Measurements from ENCODE around the gene TRAF3IP1. TPM values are rescaled to one million over a fixed set of nuclear protein-coding genes. Genes with fewer than 3 reads are reported as not detected.

Gene TRAF3IP1
- total and polyA plus RNA-seq, 2 donors (not counting 1 experiment from before 2014, with no cell fraction given), result 1.4 to 15.5 TPM

DNA sequence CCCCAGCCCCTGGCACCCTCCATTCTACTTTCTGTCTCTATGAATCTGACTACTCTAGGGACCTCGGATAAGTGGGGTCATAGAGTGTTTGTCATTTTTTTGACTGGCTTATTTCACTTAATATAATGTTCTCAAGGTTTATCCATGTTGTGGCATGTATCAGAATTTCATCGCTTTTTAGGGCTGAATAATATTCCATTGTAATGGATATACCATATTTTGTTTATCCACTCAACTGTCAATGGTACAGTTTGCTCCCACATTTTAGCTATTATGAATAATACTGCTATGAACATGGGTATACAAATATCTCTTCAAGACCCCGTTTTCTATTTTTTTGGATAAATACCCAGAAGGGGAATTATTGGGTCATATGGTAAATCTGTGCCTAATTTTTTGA is 7.4 kb downstream of the TRAF3IP1 start:
- no CpG with 5 or more reads among the region's 3 CpGs for WGBS (ENCODE audit: insufficient coverage)
- Histone ChIP-seq H3K4me2 (replicated peaks; ENCODE audit: low read depth, low read length, poor library complexity, severe bottlenecking) (no peak overlapping the region), H3K9me3 (ENCODE audit: control extremely low read depth in 1 of 3, control insufficient read depth in 2 of 3, insufficient read depth in 1 of 3, low read length in 2 of 3) (no peaks in the 10 kb centered on the region), H3K9ac (ENCODE audit: low read length) (no peak overlapping the region), H3K4me3 (ENCODE audit: control extremely low read depth in 1 of 5, extremely low read depth in 1 of 5, insufficient read depth in 1 of 5, low read depth in 2 of 5, low read length in 4 of 5) (no peak overlapping the region), H3K27me3 (replicated peaks in 1 of 4; ENCODE audit: control extremely low read depth in 1 of 4, control insufficient read depth in 3 of 4, insufficient read depth in 4 of 4, low read length in 3 of 4) (no peaks in the 10 kb centered on the region), H3K27ac (ENCODE audit: low read length in 2 of 2) (no peak overlapping the region), H3K4me1 (ENCODE audit: control insufficient read depth in 2 of 2, insufficient read depth in 2 of 2, low read length in 2 of 2) (no peaks in the 10 kb centered on the region), H4K20me1 (ENCODE audit: control insufficient read depth, insufficient read depth, low read length, poor library complexity, severe bottlenecking) (no peaks in the 10 kb centered on the region), H3K79me2 (ENCODE audit: control insufficient read depth, insufficient read depth, low read length) (no peaks in the 10 kb centered on the region), H2AFZ (ENCODE audit: insufficient read depth, low read depth, low read length, poor library complexity, severe bottlenecking) (no peak overlapping the region), H3K36me3 (replicated peaks in 1 of 2; ENCODE audit: control extremely low read depth in 1 of 2, control insufficient read depth in 1 of 2, extremely low read depth in 1 of 2, insufficient read depth in 2 of 2, low read length in 1 of 2) (peaks cover 0 to 10% of the 10 kb centered on the region in 2 experiments)
- TF ChIP-seq, protein P1, sequence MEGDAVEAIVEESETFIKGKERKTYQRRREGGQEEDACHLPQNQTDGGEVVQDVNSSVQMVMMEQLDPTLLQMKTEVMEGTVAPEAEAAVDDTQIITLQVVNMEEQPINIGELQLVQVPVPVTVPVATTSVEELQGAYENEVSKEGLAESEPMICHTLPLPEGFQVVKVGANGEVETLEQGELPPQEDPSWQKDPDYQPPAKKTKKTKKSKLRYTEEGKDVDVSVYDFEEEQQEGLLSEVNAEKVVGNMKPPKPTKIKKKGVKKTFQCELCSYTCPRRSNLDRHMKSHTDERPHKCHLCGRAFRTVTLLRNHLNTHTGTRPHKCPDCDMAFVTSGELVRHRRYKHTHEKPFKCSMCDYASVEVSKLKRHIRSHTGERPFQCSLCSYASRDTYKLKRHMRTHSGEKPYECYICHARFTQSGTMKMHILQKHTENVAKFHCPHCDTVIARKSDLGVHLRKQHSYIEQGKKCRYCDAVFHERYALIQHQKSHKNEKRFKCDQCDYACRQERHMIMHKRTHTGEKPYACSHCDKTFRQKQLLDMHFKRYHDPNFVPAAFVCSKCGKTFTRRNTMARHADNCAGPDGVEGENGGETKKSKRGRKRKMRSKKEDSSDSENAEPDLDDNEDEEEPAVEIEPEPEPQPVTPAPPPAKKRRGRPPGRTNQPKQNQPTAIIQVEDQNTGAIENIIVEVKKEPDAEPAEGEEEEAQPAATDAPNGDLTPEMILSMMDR (IDR thresholded peaks at IDR 0.05), result no peak
- TF ChIP-seq EZH2 (IDR thresholded peaks at IDR 0.05; ENCODE audit: borderline replicate concordance, insufficient read depth, low read depth, low read length, poor library complexity, severe bottlenecking), result no peak
- no peak for ATAC-seq (ENCODE audit: low read depth)
- no peak for DNase-seq
- Mint-ChIP-seq H3K4me3 (no peak overlapping the region), H3K4me1 (no peaks in the 10 kb centered on the region), H3K9me3 (ENCODE audit: insufficient read depth) (no peaks in the 10 kb centered on the region), H3K27ac (no peak overlapping the region), H3K27me3 (no peaks in the 10 kb centered on the region)
- POLR2A ChIA-PET, result no interaction called here
- CTCF ChIA-PET, result no interaction called here
- intact Hi-C loops (cut with micrococcal nuclease), result no loop called here

DNA sequence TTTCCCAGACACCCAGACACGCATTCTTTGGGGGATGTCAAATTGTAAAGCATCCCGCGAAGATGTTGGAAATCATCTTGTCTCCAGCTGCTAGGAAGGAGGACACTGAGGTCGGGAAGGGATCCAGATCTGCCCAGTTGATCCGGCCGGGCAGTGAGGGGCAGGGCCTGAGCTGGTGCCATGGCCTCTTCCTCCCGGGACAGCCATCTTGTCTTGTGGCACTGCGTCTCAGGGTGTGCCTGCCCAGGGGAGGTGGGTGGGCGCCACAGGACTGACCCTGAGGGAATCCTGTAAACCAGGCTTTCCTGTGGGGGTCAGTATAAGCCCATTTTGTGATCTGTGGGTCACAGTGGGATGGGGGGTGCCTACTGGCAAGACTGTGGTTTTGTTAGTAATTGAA is 10.1 kb downstream of the TRAF3IP1 start:
- Histone ChIP-seq H3K4me2 (replicated peaks; ENCODE audit: low read depth, low read length, poor library complexity, severe bottlenecking) (no peak overlapping the region), H3K4me1 (ENCODE audit: control insufficient read depth in 2 of 2, insufficient read depth in 2 of 2, low read length in 2 of 2) (no peaks in the 10 kb centered on the region), H3K4me3 (ENCODE audit: control extremely low read depth in 1 of 5, extremely low read depth in 1 of 5, insufficient read depth in 1 of 5, low read depth in 2 of 5, low read length in 4 of 5) (no peak overlapping the region), H3K27ac (ENCODE audit: low read length in 2 of 2) (no peak overlapping the region), H3K9ac (ENCODE audit: low read length) (no peak overlapping the region), H3K27me3 (replicated peaks in 1 of 4; ENCODE audit: control extremely low read depth in 1 of 4, control insufficient read depth in 3 of 4, insufficient read depth in 4 of 4, low read length in 3 of 4) (no peaks in the 10 kb centered on the region), H2AFZ (ENCODE audit: insufficient read depth, low read depth, low read length, poor library complexity, severe bottlenecking) (no peak overlapping the region), H3K79me2 (ENCODE audit: control insufficient read depth, insufficient read depth, low read length) (no peaks in the 10 kb centered on the region), H4K20me1 (ENCODE audit: control insufficient read depth, insufficient read depth, low read length, poor library complexity, severe bottlenecking) (no peaks in the 10 kb centered on the region), H3K9me3 (ENCODE audit: control extremely low read depth in 1 of 3, control insufficient read depth in 2 of 3, insufficient read depth in 1 of 3, low read length in 2 of 3) (no peaks in the 10 kb centered on the region), H3K36me3 (replicated peaks in 1 of 2; ENCODE audit: control extremely low read depth in 1 of 2, control insufficient read depth in 1 of 2, extremely low read depth in 1 of 2, insufficient read depth in 2 of 2, low read length in 1 of 2) (peaks cover 0 to 18% of the 10 kb centered on the region in 2 experiments)
- CTCF ChIA-PET, result no interaction called here
- H3K4me1 Mint-ChIP-seq, result peaks cover 2% of the 10 kb centered on the region
- POLR2A ChIA-PET, result no interaction called here
- no peak overlapping the region for H3K4me3 Mint-ChIP-seq
- no peak for ATAC-seq (ENCODE audit: low read depth)
- H3K27me3 Mint-ChIP-seq, result no peaks in the 10 kb centered on the region
- H3K9me3 Mint-ChIP-seq (ENCODE audit: insufficient read depth), result no peaks in the 10 kb centered on the region
- intact Hi-C loops (cut with micrococcal nuclease), result no loop called here
- DNase-seq, result no peak
- no peak overlapping the region for H3K27ac Mint-ChIP-seq
- no peak for TF ChIP-seq EZH2 (IDR thresholded peaks at IDR 0.05; ENCODE audit: borderline replicate concordance, insufficient read depth, low read depth, low read length, poor library complexity, severe bottlenecking)
- TF ChIP-seq, protein P1 (IDR thresholded peaks at IDR 0.05), result no peak
- 97% methylated on average over 9 of the region's 9 CpGs for WGBS (ENCODE audit: insufficient coverage)

All from B cell (primary cell).